MM.1S (cell line): ENCODE measurements around the gene COL4A5.
"Not testable (repeated sequence)": the region's sequence is repeated elsewhere in the genome, so short reads cannot be mapped to it uniquely, and the experiment has no call there.

Source experiments
- DNase-seq: peaks from one replicate; pipeline ENCODE4 v3.0.0-alpha.2; 2015
- H2AFZ ChIP-seq: fragments of 300-600 bp; sonication (generic); 2 replicates; pipeline ENCODE4 v1.6.0; 2016; ENCODE audit warnings: antibody characterized with exemption, low read length
- H3F3A ChIP-seq: fragments of 300-600 bp; sonication (generic); 2 replicates; pipeline ENCODE4 v1.6.1; 2016; ENCODE audit warnings: mild to moderate bottlenecking, antibody characterized with exemption, low read length, moderate library complexity, mixed read lengths; ENCODE audit not compliant: insufficient read depth
- H3K27ac ChIP-seq: fragments of 300-600 bp; sonication (generic); 2 replicates; pipeline ENCODE4 v1.5.1; 2016; ENCODE audit warnings: mild to moderate bottlenecking, low read length
- H3K27me3 ChIP-seq: fragments of 300-600 bp; sonication (generic); replicated peaks from 2 replicates; pipeline ENCODE4 v1.6.0; 2016; ENCODE audit warnings: low read length; ENCODE audit not compliant: insufficient read depth
- H3K36me3 ChIP-seq: fragments of 300-600 bp; sonication (generic); replicated peaks from 2 replicates; pipeline ENCODE4 v1.6.1; 2016; ENCODE audit warnings: mild to moderate bottlenecking, low read length, mixed read lengths; ENCODE audit not compliant: insufficient read depth
- H3K4me1 ChIP-seq: fragments of 300-600 bp; sonication (generic); 2 replicates; pipeline ENCODE4 v1.6.1; 2016; ENCODE audit warnings: low read length, mixed read lengths
- H3K4me2 ChIP-seq: fragments of 300-600 bp; sonication (generic); 2 replicates; pipeline ENCODE4 v1.6.0; 2016; ENCODE audit warnings: low read depth, low read length
- H3K4me3 ChIP-seq: fragments of 300-600 bp; sonication (generic); 2 replicates; pipeline ENCODE4 v1.5.1; 2016; ENCODE audit warnings: low read length, mixed read lengths
- H3K79me2 ChIP-seq: fragments of 300-600 bp; sonication (generic); 2 replicates; pipeline ENCODE4 v1.6.1; 2016; ENCODE audit warnings: mixed run types, low read length, mixed read lengths
- H3K9ac ChIP-seq: fragments of 300-600 bp; sonication (generic); 2 replicates; pipeline ENCODE4 v1.6.1; 2016; ENCODE audit warnings: low read length, mixed read lengths
- H3K9me2 ChIP-seq: fragments of 300-600 bp; sonication (generic); replicated peaks from 2 replicates; pipeline ENCODE4 v1.6.1; 2016; ENCODE audit warnings: mild to moderate bottlenecking, low read length, mixed read lengths; ENCODE audit not compliant: insufficient read depth
- H3K9me3 ChIP-seq: fragments of 300-600 bp; sonication (generic); replicated peaks from 2 replicates; pipeline ENCODE4 v1.6.1; 2016; ENCODE audit warnings: mild to moderate bottlenecking, low read length, mixed read lengths; ENCODE audit not compliant: insufficient read depth
- H4K20me1 ChIP-seq: fragments of 300-600 bp; sonication (generic); 2 replicates; pipeline ENCODE4 v1.6.1; 2016; ENCODE audit warnings: mild to moderate bottlenecking, low read length, moderate library complexity, mixed read lengths; ENCODE audit not compliant: insufficient read depth
- CTCF ChIP-seq: fragments of 300-600 bp; sonication (generic); IDR thresholded peaks from 2 replicates; pipeline ENCODE4 v1.5.1; 2016; ENCODE audit warnings: antibody characterized with exemption, low read length, mixed read lengths
- EZH2 ChIP-seq: fragments of 300-600 bp; sonication (generic); optimal IDR thresholded peaks from 2 replicates; pipeline ENCODE3; 2017; ENCODE audit warnings: low read depth, mild to moderate bottlenecking, antibody characterized with exemption, low read length, mixed read lengths
- EZH2phosphoT487 ChIP-seq: fragments of 300-600 bp; sonication (generic); IDR thresholded peaks from 2 replicates; pipeline ENCODE4 v1.6.1; 2018; ENCODE audit warnings: antibody characterized with exemption, low read length

The COL4A5 gene

DNA sequence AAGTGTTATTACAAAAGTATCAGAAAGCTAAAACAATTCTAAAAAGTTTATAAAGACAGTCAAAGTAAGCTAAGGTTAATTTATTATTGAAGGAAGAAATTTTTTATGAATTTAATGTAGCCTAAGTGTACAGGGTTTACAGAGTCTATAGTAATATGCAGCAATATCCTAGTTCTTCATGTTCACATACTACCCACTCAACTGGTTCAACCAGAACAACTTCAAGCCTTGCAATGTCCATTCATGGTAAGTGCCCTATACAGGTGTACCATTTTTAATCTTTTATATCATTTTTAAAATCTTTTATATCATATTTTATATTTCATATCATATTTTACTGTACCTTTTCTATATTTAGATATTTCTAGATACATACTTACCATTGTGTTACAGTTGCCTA lies 34.3 kb downstream of the COL4A5 start:
- no peak overlapping the region for H2AFZ ChIP-seq
- no peak for TF ChIP-seq EZH2
- no peak for TF ChIP-seq CTCF
- TF ChIP-seq EZH2phosphoT487 = no peak
- H3K9ac ChIP-seq = no peak overlapping the region
- H3K4me3 ChIP-seq = no peak overlapping the region
- no peaks in the 10 kb centered on the region for H4K20me1 ChIP-seq
- no peaks in the 10 kb centered on the region for H3K79me2 ChIP-seq
- no peaks in the 10 kb centered on the region for H3K27me3 ChIP-seq
- no peaks in the 10 kb centered on the region for H3K36me3 ChIP-seq
- H3F3A ChIP-seq = no peaks in the 10 kb centered on the region
- H3K27ac ChIP-seq = no peak overlapping the region
- no peak overlapping the region for H3K4me2 ChIP-seq
- H3K9me3 ChIP-seq = no peaks in the 10 kb centered on the region
- DNase-seq = no peak
- H3K4me1 ChIP-seq = no peaks in the 10 kb centered on the region
- H3K9me2 ChIP-seq = no peaks in the 10 kb centered on the region

- H3K4me3 ChIP-seq, H3K79me2 ChIP-seq, H3K4me1 ChIP-seq, H3K36me3 ChIP-seq, H3F3A ChIP-seq, H3K9me2 ChIP-seq, H3K27me3 ChIP-seq, H4K20me1 ChIP-seq, DNase-seq, H3K27ac ChIP-seq, H3K9ac ChIP-seq, H3K9me3 ChIP-seq, H3K4me2 ChIP-seq, H2AFZ ChIP-seq: not testable (repeated sequence)
These were observed 41.9 kb downstream of the COL4A5 start for GRCh38 chrX:108481528-108481927.

GRCh38 chrX:108484251-108484650 lies 44.6 kb downstream of the COL4A5 start:
- no peak for DNase-seq
- Histone ChIP-seq H3K36me3 (no peaks in the 10 kb centered on the region), H3K9me2 (no peaks in the 10 kb centered on the region), H3K9me3 (no peaks in the 10 kb centered on the region), H3F3A (no peaks in the 10 kb centered on the region), H3K9ac (no peak overlapping the region), H3K27me3 (no peaks in the 10 kb centered on the region), H3K4me2 (no peak overlapping the region), H4K20me1 (no peaks in the 10 kb centered on the region), H3K27ac (no peak overlapping the region), H2AFZ (no peak overlapping the region), H3K4me1 (no peaks in the 10 kb centered on the region), H3K4me3 (no peak overlapping the region), H3K79me2 (no peaks in the 10 kb centered on the region)
- TF ChIP-seq EZH2 (no peak), CTCF (no peak), EZH2phosphoT487 (no peak)

DNA sequence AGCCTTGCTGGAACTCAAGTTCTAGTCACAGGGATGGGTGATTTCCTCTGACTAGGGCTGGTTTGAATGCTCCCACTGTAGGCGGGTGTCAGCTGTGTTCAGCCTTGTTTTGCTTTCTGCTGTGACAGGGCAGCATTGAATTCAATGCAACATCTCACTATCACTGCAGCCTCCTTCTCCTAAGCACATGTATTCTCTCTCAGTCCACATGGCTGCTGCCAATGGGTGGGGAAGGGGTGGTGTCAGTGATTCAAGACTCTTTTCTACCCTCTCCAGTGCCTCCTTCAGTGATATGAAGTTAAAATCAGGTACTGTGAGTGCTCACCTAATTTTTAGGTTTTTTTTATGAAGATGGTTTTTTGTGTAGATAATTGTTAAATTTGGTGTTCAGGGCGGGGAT lies 46.3 kb downstream of the COL4A5 start:
- Histone ChIP-seq H3K4me1 (no peaks in the 10 kb centered on the region), H3F3A (no peaks in the 10 kb centered on the region), H3K4me3 (no peak overlapping the region), H3K79me2 (no peaks in the 10 kb centered on the region), H3K9ac (no peak overlapping the region), H2AFZ (no peak overlapping the region), H3K9me3 (no peaks in the 10 kb centered on the region), H4K20me1 (no peaks in the 10 kb centered on the region), H3K36me3 (no peaks in the 10 kb centered on the region), H3K27me3 (no peaks in the 10 kb centered on the region), H3K9me2 (no peaks in the 10 kb centered on the region), H3K4me2 (no peak overlapping the region), H3K27ac (no peak overlapping the region)
- TF ChIP-seq EZH2phosphoT487 (no peak), EZH2 (no peak), CTCF (no peak)
- no peak for DNase-seq
